Type B pancreatic cell (in vitro differentiated cells): ENCODE measurements around the gene MAD1L1. TPM values are rescaled to one million over a fixed set of nuclear protein-coding genes. Genes with fewer than 3 reads are reported as not detected.

Experiments used
- DNase-seq: peaks from one replicate; pipeline ENCODE4 v3.0.0; 2021; ENCODE audit warnings: mixed read lengths; ENCODE audit not compliant: unreplicated experiment; ENCODE audit errors: extremely low spot score
- H3K27ac Mint-ChIP-seq: 2 replicates; pipeline ENCODE4 v1.8.0; 2021; ENCODE audit warnings: mild to moderate bottlenecking, mixed read lengths
- H3K27me3 Mint-ChIP-seq: 2 replicates; pipeline ENCODE4 v1.8.0; 2021; ENCODE audit warnings: mixed read lengths
- H3K36me3 Mint-ChIP-seq: 2 replicates; pipeline ENCODE4 v1.8.0; 2021; ENCODE audit warnings: mixed read lengths
- H3K4me1 Mint-ChIP-seq: one replicate; pipeline ENCODE4 v1.8.0; 2021; ENCODE audit warnings: mixed read lengths; ENCODE audit not compliant: unreplicated experiment
- H3K4me3 Mint-ChIP-seq: 2 replicates; pipeline ENCODE4 v1.8.0; 2021; ENCODE audit warnings: mild to moderate bottlenecking, mixed read lengths
- H3K9me3 Mint-ChIP-seq: 2 replicates; pipeline ENCODE4 v1.8.0; 2021; ENCODE audit warnings: mixed read lengths
- CTCF ChIP-seq: fragments of 200-600 bp; sonication (generic); conservative IDR thresholded peaks from 2 replicates; pipeline ENCODE4 v1.5.0; 2021; ENCODE audit warnings: antibody characterized with exemption, mild to moderate bottlenecking
- total RNA-seq: library from RNA; stranded (reverse); gene quantifications from 2 replicates; pipeline ENCODE4 v1.2.1, GENCODE V29; 2021; ENCODE audit warnings: low replicate concordance

The MAD1L1 gene
- total RNA-seq, 1 donor from 2014 or later, result 40.7 TPM

- Mint-ChIP-seq H3K9me3 (no peaks in the 10 kb centered on the region), H3K27me3 (no peaks in the 10 kb centered on the region), H3K4me1 (peaks cover 5% of the 10 kb centered on the region), H3K4me3 (no peak overlapping the region), H3K27ac (no peak overlapping the region), H3K36me3 (peaks cover 4% of the 10 kb centered on the region)
- TF ChIP-seq CTCF, result no peak
- no peak for DNase-seq
These were observed 358.7 kb downstream of the MAD1L1 start for GRCh38 chr7:1873857-1874589.

- Mint-ChIP-seq H3K27ac (no peak overlapping the region), H3K4me1 (peaks cover 5% of the 10 kb centered on the region), H3K9me3 (no peaks in the 10 kb centered on the region), H3K4me3 (no peak overlapping the region), H3K27me3 (no peaks in the 10 kb centered on the region), H3K36me3 (peaks cover 1% of the 10 kb centered on the region)
- no peak for TF ChIP-seq CTCF
- no peak for DNase-seq
These were observed 359.3 kb downstream of the MAD1L1 start for GRCh38 chr7:1873421-1873820.

GRCh38 chr7:1873070-1873405 is 359.7 kb downstream of the MAD1L1 start:
- no peaks in the 10 kb centered on the region for H3K9me3 Mint-ChIP-seq
- no peak overlapping the region for H3K4me3 Mint-ChIP-seq
- peaks cover 5% of the 10 kb centered on the region for H3K4me1 Mint-ChIP-seq
- H3K27ac Mint-ChIP-seq, result no peak overlapping the region
- H3K36me3 Mint-ChIP-seq, result no peaks in the 10 kb centered on the region
- no peak for TF ChIP-seq CTCF
- DNase-seq, result no peak
- H3K27me3 Mint-ChIP-seq, result no peaks in the 10 kb centered on the region

- no peak for DNase-seq
- Mint-ChIP-seq H3K27me3 (no peaks in the 10 kb centered on the region), H3K36me3 (no peaks in the 10 kb centered on the region), H3K4me1 (peaks cover 5% of the 10 kb centered on the region), H3K4me3 (no peak overlapping the region), H3K27ac (peak overlapping the region; percentile 51), H3K9me3 (no peaks in the 10 kb centered on the region)
- TF ChIP-seq CTCF, result no peak
These were observed 360.3 kb downstream of the MAD1L1 start for GRCh38 chr7:1872191-1873069.

GRCh38 chr7:1869452-1870130 is 363.2 kb downstream of the MAD1L1 start:
- no peak for TF ChIP-seq CTCF
- no peak overlapping the region for H3K4me3 Mint-ChIP-seq
- H3K4me1 Mint-ChIP-seq, result peaks cover 4% of the 10 kb centered on the region
- no peaks in the 10 kb centered on the region for H3K9me3 Mint-ChIP-seq
- H3K27me3 Mint-ChIP-seq, result peaks cover 3% of the 10 kb centered on the region
- H3K27ac Mint-ChIP-seq, result no peak overlapping the region
- H3K36me3 Mint-ChIP-seq, result no peaks in the 10 kb centered on the region
- DNase-seq, result no peak
